SK-N-SH (cell line): ENCODE results near the gene SLC24A4. TPM values are rescaled to one million over a fixed set of nuclear protein-coding genes. Genes with fewer than 3 reads are reported as not detected.

Experiments
- CTCF ChIA-PET: fragments of 300-600, 350-600 bp; formaldehyde crosslinking; extraction: SDS; loops from one replicate; lab custom pipeline; 2021; lab: Yijun Ruan, JAX
- POLR2A ChIA-PET: fragments of 350-600 bp; sonication (Branson Sonifier 250); formaldehyde crosslinking; extraction: SDS; loops from one replicate; lab custom pipeline; 2020; ENCODE audit warnings: antibody characterized with exemption, inconsistent platforms; lab: Yijun Ruan, JAX
- DNase-seq: peaks from one replicate; pipeline ENCODE4 v3.0.0; 2012
- H2AFZ ChIP-seq: fragments of 200-600 bp; sonication (generic); 2 replicates; pipeline ENCODE4 v1.8.1; 2016; ENCODE audit warnings: antibody characterized with exemption, mild to moderate bottlenecking, low read depth
- H3F3A ChIP-seq: fragments of 200-600 bp; sonication (generic); replicated peaks from 2 replicates; pipeline ENCODE3; 2016; ENCODE audit warnings: antibody characterized with exemption, mild to moderate bottlenecking; ENCODE audit not compliant: insufficient read depth
- H3K27ac ChIP-seq, 2 experiments: fragments of 200-500 bp in 1 of 2; fragments of 200-600 bp in 1 of 2; sonication (Bioruptor generic) in 1 of 2; sonication (generic), shearing (Covaris generic) in 1 of 2; 2 replicates each; pipeline versions ENCODE4 v1.5.1 to v1.6.1; 2014 to 2016; ENCODE audit warnings: low read depth in 2 of 2, inconsistent platforms in 1 of 2, low read length in 1 of 2, mild to moderate bottlenecking in 1 of 2, mixed read lengths in 1 of 2
- H3K27me3 ChIP-seq: fragments of 200-600 bp; sonication (generic), shearing (Covaris generic); 2 replicates; pipeline ENCODE4 v1.6.1; 2016; ENCODE audit warnings: mixed run types; ENCODE audit not compliant: insufficient read depth
- H3K36me3 ChIP-seq, 2 experiments: fragments of 200-500 bp in 1 of 2; fragments of 200-600 bp in 1 of 2; sonication (Bioruptor generic) in 1 of 2; sonication (generic) in 1 of 2; replicated peaks in 1 of 2; 2 replicates each; pipeline versions ENCODE3 to v1.5.1; 2014 to 2016; ENCODE audit warnings: low read length in 1 of 2, mild to moderate bottlenecking in 1 of 2; ENCODE audit not compliant: insufficient read depth in 2 of 2, control insufficient read depth in 1 of 2
- H3K4me1 ChIP-seq, 2 experiments: fragments of 200-500 bp in 1 of 2; fragments of 200-600 bp in 1 of 2; sonication (Bioruptor generic) in 1 of 2; sonication (generic), shearing (Covaris generic) in 1 of 2; 2 replicates each; pipeline versions ENCODE4 v1.5.1 to v1.6.1; 2014 to 2016; ENCODE audit warnings: low read depth in 1 of 2, low read length in 1 of 2, mixed run types in 1 of 2; ENCODE audit not compliant: insufficient read depth in 2 of 2, control insufficient read depth in 1 of 2
- H3K4me2 ChIP-seq: fragments of 200-600 bp; sonication (generic), shearing (Covaris generic); 2 replicates; pipeline ENCODE4 v1.6.1; 2017; ENCODE audit warnings: mixed run types
- H3K4me3 ChIP-seq, 2 experiments: fragments of 200-500 bp in 1 of 2; fragments of 200-600 bp in 1 of 2; sonication (Bioruptor generic) in 1 of 2; sonication (generic), shearing (Covaris generic) in 1 of 2; 2 replicates each; pipeline versions ENCODE4 v1.5.1 to v1.8.1; 2014 to 2016; ENCODE audit warnings: low read depth in 2 of 2, inconsistent platforms in 1 of 2, low read length in 1 of 2, mild to moderate bottlenecking in 1 of 2, mixed read lengths in 1 of 2, moderate library complexity in 1 of 2
- H3K79me2 ChIP-seq: fragments of 200-600 bp; sonication (generic); 2 replicates; pipeline ENCODE4 v1.8.1; 2017; ENCODE audit warnings: mild to moderate bottlenecking; ENCODE audit not compliant: insufficient read depth
- H3K9ac ChIP-seq: fragments of 200-600 bp; sonication (generic); 2 replicates; pipeline ENCODE4 v1.6.1; 2017; ENCODE audit warnings: mixed run types
- H3K9me2 ChIP-seq: fragments of 200-600 bp; sonication (generic); 2 replicates; pipeline ENCODE4 v1.6.1; 2017; ENCODE audit warnings: mixed run types
- H3K9me3 ChIP-seq: fragments of 200-600 bp; sonication (generic); 2 replicates; pipeline ENCODE4 v1.6.1; 2017; ENCODE audit warnings: mixed run types, mild to moderate bottlenecking, moderate library complexity
- H4K20me1 ChIP-seq: fragments of 200-600 bp; sonication (generic); 2 replicates; pipeline ENCODE4 v1.6.1; 2017; ENCODE audit warnings: mild to moderate bottlenecking, mixed run types; ENCODE audit not compliant: insufficient read depth
- CHD2 ChIP-seq: fragments of 150-350 bp; IDR thresholded peaks from 2 replicates; pipeline ENCODE4 v1.6.1; 2018; ENCODE audit warnings: low read length; ENCODE audit not compliant: partially characterized antibody
- CTCF ChIP-seq: fragments of 200-600 bp; sonication (generic); IDR thresholded peaks from 2 replicates; pipeline ENCODE4 v1.6.1; 2017; ENCODE audit warnings: antibody characterized with exemption, mild to moderate bottlenecking, moderate library complexity
- ELF1 ChIP-seq: IDR thresholded peaks from 2 replicates; pipeline ENCODE4 v1.4.0; 2012
- EP300 ChIP-seq, 2 experiments: IDR thresholded peaks; 2 replicates each; pipeline versions ENCODE4 v1.4.0 to v1.6.1; 2012; ENCODE audit warnings: borderline replicate concordance in 1 of 2, low read depth in 1 of 2, low read length in 1 of 2
- FOSL2 ChIP-seq: IDR thresholded peaks from 2 replicates; pipeline ENCODE4 v1.4.0; 2012; ENCODE audit warnings: low read depth, mild to moderate bottlenecking, moderate library complexity, borderline replicate concordance
- FOXJ3 ChIP-seq: sonication (generic); formaldehyde crosslinking; IDR thresholded peaks from 2 replicates; pipeline ENCODE4 v1.5.1; 2020; ENCODE audit warnings: mild to moderate bottlenecking, missing genetic modification reagents
- GATA2 ChIP-seq: sonication (generic); formaldehyde crosslinking; IDR thresholded peaks from 2 replicates; pipeline ENCODE4 v1.5.0; 2020; ENCODE audit warnings: mild to moderate bottlenecking, missing genetic modification reagents
- JUND ChIP-seq: IDR thresholded peaks from 2 replicates; pipeline ENCODE4 v1.4.0; 2012
- MAX ChIP-seq: IDR thresholded peaks from 2 replicates; pipeline ENCODE4 v1.4.0; 2012; ENCODE audit warnings: low read depth
- POLR2AphosphoS5 ChIP-seq: IDR thresholded peaks from 2 replicates; pipeline ENCODE4 v1.6.1; 2012; ENCODE audit warnings: low read depth, low read length
- RAD21 ChIP-seq: IDR thresholded peaks from 2 replicates; pipeline ENCODE4 v1.6.1; 2012; ENCODE audit warnings: mild to moderate bottlenecking, low read length
- RFX5 ChIP-seq: IDR thresholded peaks from 2 replicates; pipeline ENCODE4 v1.6.1; 2012; ENCODE audit warnings: mild to moderate bottlenecking, improper control_type of control experiment, low read length
- RXRA ChIP-seq: IDR thresholded peaks from 2 replicates; pipeline ENCODE4 v1.4.0; 2012; ENCODE audit warnings: low read depth, mild to moderate bottlenecking, borderline replicate concordance
- SMC3 ChIP-seq: IDR thresholded peaks from 2 replicates; pipeline ENCODE4 v1.6.1; 2012; ENCODE audit warnings: low read depth, low read length, improper control_type of control experiment
- TCF12 ChIP-seq: IDR thresholded peaks from 2 replicates; pipeline ENCODE4 v1.4.0; 2012
- WGBS: methylation state at CpG from one replicate; pipeline ENCODE4 v1.1.6; 2017; ENCODE audit warnings: low lambda C conversion rate; 5-methylcytosine and 5-hydroxymethylcytosine counted together
- polyA plus RNA-seq, 3 experiments: library from polyadenylated mRNA; depleted of rRNA; stranded (reverse); fragments of >200 nt; gene quantifications; 2 replicates each; pipeline ENCODE4 v1.2.3, GENCODE V29; 2012

The SLC24A4 gene
- polyA plus RNA-seq, 1 of the 3 experiments (the other 2 are of a cell fraction): 0.07 TPM

- Histone ChIP-seq H3K4me1 (no peaks in the 10 kb centered on the region), H3K4me2 (no peak overlapping the region), H3K79me2 (no peaks in the 10 kb centered on the region), H3F3A (no peaks in the 10 kb centered on the region), H3K36me3 (no peaks in the 10 kb centered on the region), H4K20me1 (no peaks in the 10 kb centered on the region), H3K4me3 (no peak overlapping the region), H3K27ac (no peak overlapping the region), H3K9me2 (no peaks in the 10 kb centered on the region), H2AFZ (no peak overlapping the region), H3K27me3 (no peaks in the 10 kb centered on the region), H3K9ac (no peak overlapping the region), H3K9me3 (no peaks in the 10 kb centered on the region)
- no peak for TF ChIP-seq TCF12
- TF ChIP-seq ELF1: no peak
- TF ChIP-seq MAX: no peak
- no peak for TF ChIP-seq RXRA
- DNase-seq: no peak
- POLR2A ChIA-PET: no interaction called here
- WGBS: 65% methylated on average over 8 of the region's 8 CpGs
- CTCF ChIA-PET: no interaction called here
Observed at GRCh38 chr14:92491782-92492181, 168.8 kb downstream of the SLC24A4 start.

GRCh38 chr14:92492258-92492657 lies 169.3 kb downstream of the SLC24A4 start:
- Histone ChIP-seq H3K9ac (no peak overlapping the region), H3K79me2 (no peaks in the 10 kb centered on the region), H4K20me1 (no peaks in the 10 kb centered on the region), H3K27ac (no peak overlapping the region), H3K4me1 (no peaks in the 10 kb centered on the region), H3K27me3 (no peaks in the 10 kb centered on the region), H3F3A (no peaks in the 10 kb centered on the region), H3K9me2 (no peaks in the 10 kb centered on the region), H3K4me2 (no peak overlapping the region), H2AFZ (no peak overlapping the region), H3K9me3 (no peaks in the 10 kb centered on the region), H3K4me3 (no peak overlapping the region), H3K36me3 (no peaks in the 10 kb centered on the region)
- CTCF ChIA-PET: no interaction called here
- DNase-seq: no peak
- POLR2A ChIA-PET: no interaction called here
- 70% methylated on average over 10 of the region's 10 CpGs for WGBS
- TF ChIP-seq GATA2 (CRISPR knock-in tag) (no peak), EP300 (IDR thresholded peaks at IDR 0.05; ENCODE audit: borderline replicate concordance in 1 of 2, low read depth in 1 of 2, low read length in 1 of 2) (no peak), POLR2AphosphoS5 (no peak), RAD21 (no peak), FOXJ3 (CRISPR knock-in tag) (no peak), RXRA (no peak), TCF12 (no peak), ELF1 (no peak), SMC3 (no peak), JUND (no peak), CHD2 (no peak), CTCF (no peak), FOSL2 (no peak), RFX5 (no peak)
